Osteoblast (primary cell): ENCODE data around the gene PIWIL4. TPM values are rescaled to one million over a fixed set of nuclear protein-coding genes. Genes with fewer than 3 reads are reported as not detected.

Source experiments
- DNase-seq: peaks from one replicate; pipeline ENCODE4 v3.0.0; 2011; ENCODE audit warnings: low spot score, mixed read lengths; ENCODE audit not compliant: insufficient read length; ENCODE audit errors: missing footprints
- H2AFZ ChIP-seq: 2 replicates; pipeline ENCODE4 v1.6.0; 2011; ENCODE audit warnings: mild to moderate bottlenecking, low read length
- H3K27ac ChIP-seq: 2 replicates; pipeline ENCODE4 v1.5.1; 2011; ENCODE audit warnings: mild to moderate bottlenecking, low read depth, low read length, moderate library complexity
- H3K27me3 ChIP-seq: 2 replicates; pipeline ENCODE4 v1.6.0; 2012; ENCODE audit warnings: mild to moderate bottlenecking, control low read depth, inconsistent platforms, low read length, moderate library complexity; ENCODE audit not compliant: insufficient read depth
- H3K36me3 ChIP-seq: 2 replicates; pipeline ENCODE4 v1.5.1; 2011; ENCODE audit warnings: mild to moderate bottlenecking, low read length, control low read depth, moderate library complexity; ENCODE audit not compliant: insufficient read depth
- H3K4me1 ChIP-seq: 2 replicates; pipeline ENCODE4 v1.5.1; 2011; ENCODE audit warnings: mild to moderate bottlenecking, low read length, control low read depth, moderate library complexity; ENCODE audit not compliant: insufficient read depth
- H3K4me2 ChIP-seq: 2 replicates; pipeline ENCODE4 v1.6.0; 2011; ENCODE audit warnings: mild to moderate bottlenecking, low read length; ENCODE audit not compliant: insufficient read depth
- H3K4me3 ChIP-seq: fragments of 200-600 bp; sonication (generic); 3 replicates; pipeline ENCODE4 v1.5.1; 2012; ENCODE audit warnings: mild to moderate bottlenecking, low read length, inconsistent platforms; ENCODE audit not compliant: insufficient read depth
- H3K79me2 ChIP-seq: 2 replicates; pipeline ENCODE4 v1.6.0; 2012; ENCODE audit warnings: mild to moderate bottlenecking, low read length, control low read depth, inconsistent platforms; ENCODE audit not compliant: insufficient read depth
- H3K9me3 ChIP-seq: 2 replicates; pipeline ENCODE4 v1.5.1; 2011; ENCODE audit warnings: low read depth, low read length, control low read depth
- H4K20me1 ChIP-seq: 2 replicates; pipeline ENCODE4 v1.6.0; 2012; ENCODE audit warnings: mild to moderate bottlenecking, low read length, control low read depth; ENCODE audit not compliant: insufficient read depth
- CTCF ChIP-seq: IDR thresholded peaks from 2 replicates; pipeline ENCODE4 v1.5.1; 2011; ENCODE audit warnings: mild to moderate bottlenecking, low read depth, low read length, moderate library complexity; ENCODE audit errors: extremely low read depth
- total RNA-seq: library from RNA; depleted of rRNA; stranded (reverse); fragments of >200 nt; gene quantifications from 2 replicates; pipeline ENCODE4 v1.2.3, GENCODE V29; 2012

Gene PIWIL4
- total RNA-seq, 1 donor, result 1.8 TPM

- no peaks in the 10 kb centered on the region for H3K9me3 ChIP-seq
- no peaks in the 10 kb centered on the region for H3K27me3 ChIP-seq
- DNase-seq, result no peak
- no peak overlapping the region for H3K27ac ChIP-seq
- H4K20me1 ChIP-seq, result no peaks in the 10 kb centered on the region
- no peak overlapping the region for H3K4me3 ChIP-seq
- no peak overlapping the region for H2AFZ ChIP-seq
- TF ChIP-seq CTCF, result no peak
- H3K4me2 ChIP-seq, result no peak overlapping the region
- H3K4me1 ChIP-seq, result no peaks in the 10 kb centered on the region
- no peaks in the 10 kb centered on the region for H3K79me2 ChIP-seq
- no peaks in the 10 kb centered on the region for H3K36me3 ChIP-seq
Observed at GRCh38 chr11:94595076-94595475, 27.9 kb downstream of the PIWIL4 start.

GRCh38 chr11:94597896-94598295 is 30.7 kb downstream of the PIWIL4 start:
- Histone ChIP-seq H3K4me2 (no peak overlapping the region), H3K27ac (no peak overlapping the region), H3K79me2 (no peaks in the 10 kb centered on the region), H4K20me1 (no peaks in the 10 kb centered on the region), H3K4me3 (no peak overlapping the region), H3K9me3 (no peaks in the 10 kb centered on the region), H3K27me3 (no peaks in the 10 kb centered on the region), H3K36me3 (no peaks in the 10 kb centered on the region), H2AFZ (no peak overlapping the region), H3K4me1 (no peaks in the 10 kb centered on the region)
- DNase-seq, result no peak
- peak; percentile 43 for TF ChIP-seq CTCF

- Histone ChIP-seq H3K27ac (no peak overlapping the region), H3K4me2 (no peak overlapping the region), H3K79me2 (no peaks in the 10 kb centered on the region), H3K9me3 (no peaks in the 10 kb centered on the region), H3K4me3 (no peak overlapping the region), H4K20me1 (no peaks in the 10 kb centered on the region), H3K27me3 (no peaks in the 10 kb centered on the region), H3K36me3 (no peaks in the 10 kb centered on the region), H3K4me1 (no peaks in the 10 kb centered on the region), H2AFZ (no peak overlapping the region)
- TF ChIP-seq CTCF, result no peak
- DNase-seq, result no peak
Observed at GRCh38 chr11:94599510-94599909, 32.3 kb downstream of the PIWIL4 start.

GRCh38 chr11:94602430-94603372 is 35.5 kb downstream of the PIWIL4 start:
- peak; percentile 78 for DNase-seq
- no peaks in the 10 kb centered on the region for H3K4me1 ChIP-seq
- no peak overlapping the region for H3K4me3 ChIP-seq
- peak overlapping the region; percentile 4 for H3K27ac ChIP-seq
- no peaks in the 10 kb centered on the region for H3K9me3 ChIP-seq
- H3K4me2 ChIP-seq, result peak overlapping the region; percentile 20
- no peaks in the 10 kb centered on the region for H4K20me1 ChIP-seq
- TF ChIP-seq CTCF, result peak; percentile 78
- no peaks in the 10 kb centered on the region for H3K79me2 ChIP-seq
- H3K36me3 ChIP-seq, result no peaks in the 10 kb centered on the region
- no peaks in the 10 kb centered on the region for H3K27me3 ChIP-seq
- no peak overlapping the region for H2AFZ ChIP-seq
